Measurements from ENCODE around the gene STMN1.

DNA sequence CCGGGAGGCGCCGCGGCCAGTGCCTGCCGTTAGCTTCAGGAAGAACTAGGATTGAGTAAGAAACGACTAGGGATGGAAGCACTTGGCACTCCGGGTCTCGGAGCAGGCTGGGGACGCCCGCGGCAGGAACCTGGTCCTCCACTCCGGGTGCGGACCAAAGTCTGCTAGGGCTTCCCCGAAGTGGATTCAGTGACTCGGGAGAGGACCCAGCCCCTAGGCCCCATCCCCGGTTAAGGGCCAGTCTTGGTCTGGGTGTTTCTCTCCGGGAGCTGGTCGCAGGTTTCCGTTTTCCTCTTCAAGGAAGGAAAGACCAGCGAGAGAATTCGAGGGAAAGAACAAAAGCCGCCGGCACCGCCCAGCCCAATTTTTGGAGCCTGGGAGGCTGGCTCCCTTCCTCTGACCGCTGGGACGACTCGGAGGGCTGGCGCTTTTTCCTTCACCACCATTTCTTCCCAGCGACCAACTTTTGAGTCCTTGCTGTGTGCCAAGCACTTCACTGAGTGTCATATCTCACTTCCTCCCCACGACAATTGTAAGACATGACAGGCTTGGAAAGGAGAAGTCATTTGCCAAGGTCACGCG is 16.8 kb upstream of the STMN1 start:
- TF ChIP-seq, protein P1, sequence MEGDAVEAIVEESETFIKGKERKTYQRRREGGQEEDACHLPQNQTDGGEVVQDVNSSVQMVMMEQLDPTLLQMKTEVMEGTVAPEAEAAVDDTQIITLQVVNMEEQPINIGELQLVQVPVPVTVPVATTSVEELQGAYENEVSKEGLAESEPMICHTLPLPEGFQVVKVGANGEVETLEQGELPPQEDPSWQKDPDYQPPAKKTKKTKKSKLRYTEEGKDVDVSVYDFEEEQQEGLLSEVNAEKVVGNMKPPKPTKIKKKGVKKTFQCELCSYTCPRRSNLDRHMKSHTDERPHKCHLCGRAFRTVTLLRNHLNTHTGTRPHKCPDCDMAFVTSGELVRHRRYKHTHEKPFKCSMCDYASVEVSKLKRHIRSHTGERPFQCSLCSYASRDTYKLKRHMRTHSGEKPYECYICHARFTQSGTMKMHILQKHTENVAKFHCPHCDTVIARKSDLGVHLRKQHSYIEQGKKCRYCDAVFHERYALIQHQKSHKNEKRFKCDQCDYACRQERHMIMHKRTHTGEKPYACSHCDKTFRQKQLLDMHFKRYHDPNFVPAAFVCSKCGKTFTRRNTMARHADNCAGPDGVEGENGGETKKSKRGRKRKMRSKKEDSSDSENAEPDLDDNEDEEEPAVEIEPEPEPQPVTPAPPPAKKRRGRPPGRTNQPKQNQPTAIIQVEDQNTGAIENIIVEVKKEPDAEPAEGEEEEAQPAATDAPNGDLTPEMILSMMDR (IDR thresholded peaks at IDR 0.05): no peak
- TF ChIP-seq POLR2A (IDR thresholded peaks at IDR 0.05): no peak
